DND-41 (cell line): ENCODE data around the gene TEAD1.

ENCODE experiments used
- CTCF ChIP-seq: IDR thresholded peaks from 2 replicates; pipeline ENCODE4 v1.5.1; 2012; ENCODE audit warnings: borderline replicate concordance, low read length, moderate library complexity, mild to moderate bottlenecking; ENCODE audit not compliant: poor library complexity, severe bottlenecking; ENCODE audit errors: extremely low read depth
- EZH2 ChIP-seq: IDR thresholded peaks from 3 replicates; pipeline ENCODE4 v1.6.1; 2012; ENCODE audit warnings: borderline replicate concordance, low read depth, mild to moderate bottlenecking, moderate library complexity, low read length, inconsistent platforms; ENCODE audit not compliant: severe bottlenecking

GRCh38 chr11:12639388-12639787 is 34.8 kb upstream of the TEAD1 start:
- TF ChIP-seq EZH2, result no peak
- TF ChIP-seq CTCF, result no peak
